Sigmoid colon (tissue), 7 donors: ENCODE measurements around the gene IL20RB. TPM values are rescaled to one million over a fixed set of nuclear protein-coding genes. Genes with fewer than 3 reads are reported as not detected.

Experiments
- DNase-seq: peaks from one replicate; pipeline ENCODE4 v3.0.0-alpha.2; 2019
- H3K27ac ChIP-seq, 4 donors: fragments of 200-600 bp; sonication (generic); one replicate each; pipeline ENCODE4 v1.5.1; 2016 to 2019; ENCODE audit warnings: mild to moderate bottlenecking in 1 of 4
- H3K27me3 ChIP-seq, 3 donors: fragments of 200-600 bp; sonication (generic); one replicate each; pipeline ENCODE4 v1.5.1; 2019; ENCODE audit warnings: mild to moderate bottlenecking in 1 of 3
- H3K36me3 ChIP-seq, 4 donors: fragments of 200-600 bp; sonication (generic); one replicate each; pipeline ENCODE4 v1.5.1; 2016 to 2019
- H3K4me1 ChIP-seq, 4 donors: fragments of 200-600 bp; sonication (generic); one replicate each; pipeline ENCODE4 v1.5.1; 2017 to 2019
- H3K4me3 ChIP-seq, 4 donors: fragments of 200-600 bp; sonication (generic); one replicate each; pipeline ENCODE4 v1.5.1; 2017 to 2019; ENCODE audit warnings: mild to moderate bottlenecking in 2 of 4, moderate library complexity in 1 of 4
- H3K9me3 ChIP-seq, 4 donors: fragments of 200-600 bp in 3 of 4; sonication (generic) in 3 of 4; one replicate each; pipeline versions ENCODE4 v1.5.1 to v1.6.1; 2013 to 2019
- CTCF ChIP-seq, 4 experiments: fragments of 450-650 bp in 3 of 4; fragments of 200-600 bp in 1 of 4; IDR thresholded peaks; one replicate each; pipeline ENCODE4 v1.5.1; 2016 to 2019; ENCODE audit warnings: antibody characterized with exemption in 4 of 4, mild to moderate bottlenecking in 3 of 4, moderate library complexity in 2 of 4
- EP300 ChIP-seq, 4 donors: sonication (generic); formaldehyde crosslinking; IDR thresholded peaks; one replicate each; pipeline ENCODE4 v1.6.1; 2017; ENCODE audit warnings: antibody characterized with exemption in 4 of 4
- POLR2A ChIP-seq, 2 donors: fragments of 450-650 bp; IDR thresholded peaks; one replicate each; pipeline ENCODE4 v1.6.1; 2016; ENCODE audit warnings: antibody characterized with exemption in 2 of 2, mild to moderate bottlenecking in 2 of 2, moderate library complexity in 2 of 2
- POLR2AphosphoS5 ChIP-seq, 4 donors: sonication (generic); formaldehyde crosslinking; IDR thresholded peaks; one replicate each; pipeline ENCODE4 v1.6.1; 2017; ENCODE audit warnings: antibody characterized with exemption in 4 of 4
- WGBS, 2 donors: extraction: QIAGEN DNeasy Blood & Tissue Kit; methylation state at CpG; one replicate each; pipeline ENCODE4 v1.1.7; 2013; 5-methylcytosine and 5-hydroxymethylcytosine counted together
- intact Hi-C: fragments of 100-400 bp; cut with DNase I; formaldehyde crosslinking; loops from one replicate; pipeline ENCODE4 v1.15.1; 2023
- polyA plus RNA-seq, 3 donors: library from polyadenylated mRNA; stranded (reverse); fragments of 200-250 nt; gene quantifications; one replicate each; pipeline ENCODE4 v1.2.3, GENCODE V29; 2013
- total RNA-seq, 4 donors: library from RNA; depleted of rRNA; stranded (reverse); fragments of >200 nt; gene quantifications; one replicate each; pipeline ENCODE4 v1.1.0, GENCODE V29; 2016
- donor health status: healthy with polysubstance abuse.
- donor health status: Bipolar disorder and iron deficiency.
- donor health status: healthy.

The IL20RB gene
- total and polyA plus RNA-seq, 7 donors = 0.28 to 1.8 (median 1.2) TPM; not detected in 2

GRCh38 chr3:136949146-136949545 is 8.6 kb upstream of the IL20RB start:
- DNase-seq = no peak
- Histone ChIP-seq H3K4me1 (peaks cover 0 to 15% (median 2%) of the 10 kb centered on the region in 4 donors), H3K36me3 (peaks cover 0 to 9% (median 0%) of the 10 kb centered on the region in 4 donors), H3K27me3 (no peaks in the 10 kb centered on the region), H3K27ac (no peak overlapping the region), H3K4me3 (no peak overlapping the region), H3K9me3 (no peaks in the 10 kb centered on the region)
- intact Hi-C loops = no loop called here
- TF ChIP-seq POLR2A (IDR thresholded peaks at IDR 0.05) (no peak), CTCF (IDR thresholded peaks at IDR 0.05) (no peak), POLR2AphosphoS5 (IDR thresholded peaks at IDR 0.05) (no peak), EP300 (IDR thresholded peaks at IDR 0.05) (no peak)

GRCh38 chr3:136949708-136950107 is 8.1 kb upstream of the IL20RB start:
- peaks cover 0 to 15% (median 5%) of the 10 kb centered on the region in 4 donors for H3K4me1 ChIP-seq
- WGBS, 2 donors = 87 to 91% methylated on average over 2 of the region's 2 CpGs
- H3K27ac ChIP-seq = no peak overlapping the region
- H3K27me3 ChIP-seq = no peaks in the 10 kb centered on the region
- no peak for TF ChIP-seq CTCF (IDR thresholded peaks at IDR 0.05)
- no peak for TF ChIP-seq POLR2A (IDR thresholded peaks at IDR 0.05)
- no peak for TF ChIP-seq EP300 (IDR thresholded peaks at IDR 0.05)
- no peak for TF ChIP-seq POLR2AphosphoS5 (IDR thresholded peaks at IDR 0.05)
- H3K9me3 ChIP-seq = no peaks in the 10 kb centered on the region
- peaks cover 0 to 9% (median 0%) of the 10 kb centered on the region in 4 donors for H3K36me3 ChIP-seq
- H3K4me3 ChIP-seq = no peak overlapping the region
- intact Hi-C loops = no loop called here
- DNase-seq = no peak

GRCh38 chr3:136950623-136951022 is 7.2 kb upstream of the IL20RB start:
- H3K9me3 ChIP-seq = no peaks in the 10 kb centered on the region
- WGBS, 2 donors = 76 to 86% methylated on average over 1 of the region's 1 CpG
- DNase-seq = no peak
- H3K27me3 ChIP-seq = no peaks in the 10 kb centered on the region
- H3K27ac ChIP-seq = no peak overlapping the region
- peaks cover 0 to 7% (median 0%) of the 10 kb centered on the region in 4 donors for H3K36me3 ChIP-seq
- H3K4me1 ChIP-seq = peaks cover 0 to 21% (median 13%) of the 10 kb centered on the region in 4 donors
- TF ChIP-seq POLR2AphosphoS5 (IDR thresholded peaks at IDR 0.05) (no peak), CTCF (IDR thresholded peaks at IDR 0.05) (no peak), POLR2A (IDR thresholded peaks at IDR 0.05) (no peak), EP300 (IDR thresholded peaks at IDR 0.05) (no peak)
- intact Hi-C loops = no loop called here
- H3K4me3 ChIP-seq = no peak overlapping the region

- 66 to 79% methylated on average over 1 of the region's 1 CpG for WGBS, 2 donors
- TF ChIP-seq POLR2A (IDR thresholded peaks at IDR 0.05) (no peak), POLR2AphosphoS5 (IDR thresholded peaks at IDR 0.05) (no peak), EP300 (IDR thresholded peaks at IDR 0.05) (no peak)
- no peaks in the 10 kb centered on the region for H3K9me3 ChIP-seq
- H3K27me3 ChIP-seq = no peaks in the 10 kb centered on the region
- no peaks in the 10 kb centered on the region for H3K36me3 ChIP-seq
- intact Hi-C loops = no loop called here
- no peak overlapping the region for H3K4me3 ChIP-seq
- H3K27ac ChIP-seq = no peak overlapping the region
- peaks cover 0 to 26% (median 13%) of the 10 kb centered on the region in 4 donors for H3K4me1 ChIP-seq
- no peak for DNase-seq
These were observed 5.5 kb upstream of the IL20RB start for GRCh38 chr3:136952292-136952691.

GRCh38 chr3:136954251-136954650 is 3.5 kb upstream of the IL20RB start:
- Histone ChIP-seq H3K27ac (no peak overlapping the region), H3K4me1 (peaks cover 0 to 22% (median 12%) of the 10 kb centered on the region in 4 donors), H3K4me3 (no peak overlapping the region), H3K9me3 (no peaks in the 10 kb centered on the region), H3K36me3 (no peaks in the 10 kb centered on the region), H3K27me3 (no peaks in the 10 kb centered on the region)
- no peak for TF ChIP-seq POLR2AphosphoS5 (IDR thresholded peaks at IDR 0.05)
- no peak for TF ChIP-seq CTCF (IDR thresholded peaks at IDR 0.05)
- no peak for TF ChIP-seq EP300 (IDR thresholded peaks at IDR 0.05)
- no peak for TF ChIP-seq POLR2A (IDR thresholded peaks at IDR 0.05)
- intact Hi-C loops = no loop called here
- WGBS, 2 donors = 93 to 95% methylated on average over 2 of the region's 2 CpGs
- DNase-seq = no peak
